Osteoblast (primary cell): ENCODE measurements around the gene B3GALT5. TPM values are rescaled to one million over a fixed set of nuclear protein-coding genes. Genes with fewer than 3 reads are reported as not detected.

Source experiments
- DNase-seq: peaks from one replicate; pipeline ENCODE4 v3.0.0; 2011; ENCODE audit warnings: low spot score, mixed read lengths; ENCODE audit not compliant: insufficient read length; ENCODE audit errors: missing footprints
- H2AFZ ChIP-seq: 2 replicates; pipeline ENCODE4 v1.6.0; 2011; ENCODE audit warnings: mild to moderate bottlenecking, low read length
- H3K27ac ChIP-seq: 2 replicates; pipeline ENCODE4 v1.5.1; 2011; ENCODE audit warnings: mild to moderate bottlenecking, low read depth, low read length, moderate library complexity
- H3K27me3 ChIP-seq: 2 replicates; pipeline ENCODE4 v1.6.0; 2012; ENCODE audit warnings: mild to moderate bottlenecking, control low read depth, inconsistent platforms, low read length, moderate library complexity; ENCODE audit not compliant: insufficient read depth
- H3K36me3 ChIP-seq: 2 replicates; pipeline ENCODE4 v1.5.1; 2011; ENCODE audit warnings: mild to moderate bottlenecking, low read length, control low read depth, moderate library complexity; ENCODE audit not compliant: insufficient read depth
- H3K4me1 ChIP-seq: 2 replicates; pipeline ENCODE4 v1.5.1; 2011; ENCODE audit warnings: mild to moderate bottlenecking, low read length, control low read depth, moderate library complexity; ENCODE audit not compliant: insufficient read depth
- H3K4me2 ChIP-seq: 2 replicates; pipeline ENCODE4 v1.6.0; 2011; ENCODE audit warnings: mild to moderate bottlenecking, low read length; ENCODE audit not compliant: insufficient read depth
- H3K4me3 ChIP-seq: fragments of 200-600 bp; sonication (generic); 3 replicates; pipeline ENCODE4 v1.5.1; 2012; ENCODE audit warnings: mild to moderate bottlenecking, low read length, inconsistent platforms; ENCODE audit not compliant: insufficient read depth
- H3K79me2 ChIP-seq: 2 replicates; pipeline ENCODE4 v1.6.0; 2012; ENCODE audit warnings: mild to moderate bottlenecking, low read length, control low read depth, inconsistent platforms; ENCODE audit not compliant: insufficient read depth
- H3K9me3 ChIP-seq: 2 replicates; pipeline ENCODE4 v1.5.1; 2011; ENCODE audit warnings: low read depth, low read length, control low read depth
- H4K20me1 ChIP-seq: 2 replicates; pipeline ENCODE4 v1.6.0; 2012; ENCODE audit warnings: mild to moderate bottlenecking, low read length, control low read depth; ENCODE audit not compliant: insufficient read depth
- CTCF ChIP-seq: IDR thresholded peaks from 2 replicates; pipeline ENCODE4 v1.5.1; 2011; ENCODE audit warnings: mild to moderate bottlenecking, low read depth, low read length, moderate library complexity; ENCODE audit errors: extremely low read depth
- total RNA-seq: library from RNA; depleted of rRNA; stranded (reverse); fragments of >200 nt; gene quantifications from 2 replicates; pipeline ENCODE4 v1.2.3, GENCODE V29; 2012

Gene B3GALT5
- total RNA-seq, 1 donor, result under 0.01 TPM

GRCh38 chr21:39604951-39605350, 7.8 kb upstream of the B3GALT5 start:
- DNase-seq, result no peak
- Histone ChIP-seq H4K20me1 (no peaks in the 10 kb centered on the region), H3K4me3 (no peak overlapping the region), H3K36me3 (no peaks in the 10 kb centered on the region), H3K79me2 (no peaks in the 10 kb centered on the region), H3K27me3 (peaks cover 5% of the 10 kb centered on the region), H3K27ac (no peak overlapping the region), H2AFZ (no peak overlapping the region), H3K9me3 (no peaks in the 10 kb centered on the region), H3K4me2 (no peak overlapping the region), H3K4me1 (no peaks in the 10 kb centered on the region)
- no peak for TF ChIP-seq CTCF

- Histone ChIP-seq H3K27me3 (peaks cover 44% of the 10 kb centered on the region), H3K4me1 (no peaks in the 10 kb centered on the region), H3K9me3 (no peaks in the 10 kb centered on the region), H3K27ac (no peak overlapping the region), H3K36me3 (no peaks in the 10 kb centered on the region), H3K79me2 (no peaks in the 10 kb centered on the region), H4K20me1 (no peaks in the 10 kb centered on the region), H3K4me3 (no peak overlapping the region), H2AFZ (no peak overlapping the region), H3K4me2 (no peak overlapping the region)
- DNase-seq, result peak; percentile 73
- TF ChIP-seq CTCF, result no peak
These were observed 2.0 kb upstream of the B3GALT5 start for GRCh38 chr21:39610703-39611102.

DNA sequence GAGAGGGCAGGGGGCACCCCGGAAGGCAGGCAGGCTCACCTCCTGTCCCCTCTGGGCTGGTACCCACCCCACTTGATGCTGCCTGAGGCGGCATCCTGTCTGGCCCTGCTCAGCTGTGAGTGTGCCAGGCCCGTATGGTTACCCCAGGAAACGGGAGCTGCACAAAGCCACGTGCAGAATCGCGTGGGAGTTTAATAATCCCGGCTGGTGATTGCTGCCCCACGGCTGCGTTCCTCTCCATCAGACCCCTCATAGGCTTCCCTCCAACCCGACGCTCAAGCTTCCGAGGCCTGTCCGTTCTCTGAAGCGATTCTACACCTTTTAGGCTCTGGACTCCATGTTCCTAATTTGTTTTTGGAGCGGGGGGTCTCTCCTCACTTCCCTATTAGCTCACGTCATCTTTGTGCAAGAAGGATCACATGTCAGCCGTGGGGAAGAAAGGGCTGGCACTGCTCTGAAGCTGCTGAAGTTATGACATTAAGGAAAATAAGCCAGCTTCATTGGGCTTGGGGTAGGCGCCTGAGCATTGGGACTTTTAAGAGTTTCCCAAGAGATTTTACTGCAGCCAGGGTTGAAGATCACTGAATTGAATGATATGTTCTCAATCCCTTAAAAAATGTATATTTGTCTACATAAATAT, 1.1 kb upstream of the B3GALT5 start:
- peaks cover 44% of the 10 kb centered on the region for H3K27me3 ChIP-seq
- TF ChIP-seq CTCF, result no peak
- no peak overlapping the region for H3K4me3 ChIP-seq
- H3K79me2 ChIP-seq, result no peaks in the 10 kb centered on the region
- H3K27ac ChIP-seq, result no peak overlapping the region
- no peaks in the 10 kb centered on the region for H3K9me3 ChIP-seq
- no peaks in the 10 kb centered on the region for H3K36me3 ChIP-seq
- no peaks in the 10 kb centered on the region for H4K20me1 ChIP-seq
- peak; percentile 65 for DNase-seq
- H3K4me2 ChIP-seq, result no peak overlapping the region
- H2AFZ ChIP-seq, result no peak overlapping the region
- no peaks in the 10 kb centered on the region for H3K4me1 ChIP-seq

DNA sequence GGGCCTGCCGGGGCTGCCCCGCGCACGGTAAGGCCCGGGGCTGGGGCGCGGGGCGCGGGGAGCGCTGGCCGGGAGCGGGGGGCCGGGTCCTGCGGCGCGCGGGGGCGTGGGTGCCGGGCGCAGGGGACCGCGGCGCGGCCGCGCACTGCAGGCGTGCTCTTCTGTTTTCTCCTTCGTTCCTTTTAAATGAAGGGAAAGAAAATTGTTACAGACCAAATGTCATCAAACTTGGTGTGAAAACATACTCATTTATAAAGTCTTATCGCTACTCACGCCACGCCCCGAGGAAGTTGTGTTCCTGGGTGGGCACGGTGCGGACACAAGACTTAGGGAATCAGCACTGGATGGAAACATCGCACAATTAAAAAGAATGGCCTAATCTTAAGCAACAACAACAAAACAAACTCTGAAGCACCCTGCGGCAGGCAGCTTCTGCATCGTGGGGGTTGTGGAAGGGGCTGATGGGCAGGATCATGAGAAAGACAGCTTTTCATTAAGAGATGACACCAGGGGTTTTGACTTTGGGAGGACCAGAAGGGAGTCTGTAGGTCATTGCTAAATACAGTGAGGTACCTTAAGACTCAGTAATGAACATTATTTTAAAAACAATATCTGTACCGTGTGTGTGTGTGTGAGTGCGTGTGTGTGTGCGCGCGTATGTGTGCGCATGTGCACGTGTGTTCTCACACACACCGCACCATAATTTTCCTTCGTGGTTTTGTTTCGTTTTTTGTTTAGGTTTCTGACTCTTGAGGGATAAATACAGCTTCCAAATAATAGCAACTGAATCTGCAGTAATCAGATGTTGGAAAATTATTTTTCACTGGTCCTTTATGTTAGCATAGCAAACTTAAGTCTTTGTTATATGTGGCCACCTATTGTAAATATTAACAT, 548 bp downstream of the B3GALT5 start:
- no peaks in the 10 kb centered on the region for H3K9me3 ChIP-seq
- no peaks in the 10 kb centered on the region for H3K79me2 ChIP-seq
- H3K4me3 ChIP-seq, result peak overlapping the region; percentile 58
- H3K4me2 ChIP-seq, result peak overlapping the region; percentile 68
- H2AFZ ChIP-seq, result peak overlapping the region; percentile 47
- H3K4me1 ChIP-seq, result no peaks in the 10 kb centered on the region
- H3K27ac ChIP-seq, result no peak overlapping the region
- H4K20me1 ChIP-seq, result no peaks in the 10 kb centered on the region
- H3K27me3 ChIP-seq, result peaks cover 39% of the 10 kb centered on the region
- TF ChIP-seq CTCF, result no peak
- no peaks in the 10 kb centered on the region for H3K36me3 ChIP-seq
- DNase-seq, result peak; percentile 83
